Upper lobe of left lung (tissue), 4 donors: ENCODE results near the gene SLC7A6.

Source experiments
- EP300 ChIP-seq, 4 donors: sonication (generic); formaldehyde crosslinking; IDR thresholded peaks; one replicate each; pipeline ENCODE4 v1.5.1; 2017; ENCODE audit warnings: antibody characterized with exemption in 4 of 4, control low read depth in 2 of 4
- POLR2A ChIP-seq, 4 donors: fragments of 450-650 bp; IDR thresholded peaks; one replicate each; pipeline ENCODE4 v1.5.1; 2016 to 2017; ENCODE audit warnings: antibody characterized with exemption in 4 of 4, mild to moderate bottlenecking in 2 of 4
- TF ChIP-seq, protein P1 (sequence below), 6 experiments: fragments of 450-650 bp in 4 of 6; fragments of 200-600 bp in 2 of 6; sonication (generic) in 2 of 6; IDR thresholded peaks; one replicate each; pipeline ENCODE4 v1.5.1; 2016 to 2019; ENCODE audit warnings: antibody characterized with exemption in 6 of 6

GRCh38 chr16:68215302-68215701 is 49.0 kb upstream of the SLC7A6 start:
- TF ChIP-seq, protein P1, sequence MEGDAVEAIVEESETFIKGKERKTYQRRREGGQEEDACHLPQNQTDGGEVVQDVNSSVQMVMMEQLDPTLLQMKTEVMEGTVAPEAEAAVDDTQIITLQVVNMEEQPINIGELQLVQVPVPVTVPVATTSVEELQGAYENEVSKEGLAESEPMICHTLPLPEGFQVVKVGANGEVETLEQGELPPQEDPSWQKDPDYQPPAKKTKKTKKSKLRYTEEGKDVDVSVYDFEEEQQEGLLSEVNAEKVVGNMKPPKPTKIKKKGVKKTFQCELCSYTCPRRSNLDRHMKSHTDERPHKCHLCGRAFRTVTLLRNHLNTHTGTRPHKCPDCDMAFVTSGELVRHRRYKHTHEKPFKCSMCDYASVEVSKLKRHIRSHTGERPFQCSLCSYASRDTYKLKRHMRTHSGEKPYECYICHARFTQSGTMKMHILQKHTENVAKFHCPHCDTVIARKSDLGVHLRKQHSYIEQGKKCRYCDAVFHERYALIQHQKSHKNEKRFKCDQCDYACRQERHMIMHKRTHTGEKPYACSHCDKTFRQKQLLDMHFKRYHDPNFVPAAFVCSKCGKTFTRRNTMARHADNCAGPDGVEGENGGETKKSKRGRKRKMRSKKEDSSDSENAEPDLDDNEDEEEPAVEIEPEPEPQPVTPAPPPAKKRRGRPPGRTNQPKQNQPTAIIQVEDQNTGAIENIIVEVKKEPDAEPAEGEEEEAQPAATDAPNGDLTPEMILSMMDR (IDR thresholded peaks at IDR 0.05), result no peak
- TF ChIP-seq POLR2A (IDR thresholded peaks at IDR 0.05) (no peak), EP300 (IDR thresholded peaks at IDR 0.05) (no peak)
